Fibroblast of peridontal ligament (primary cell): ENCODE data around the gene PDHX.
A peak's percentile ranks its signal among the peaks of the same experiment; 100 is the strongest.

Source experiments
- DNase-seq: peaks from one replicate; pipeline ENCODE4 v3.0.0-alpha.2; 2010; ENCODE audit errors: extremely low read depth

The PDHX gene

DNA sequence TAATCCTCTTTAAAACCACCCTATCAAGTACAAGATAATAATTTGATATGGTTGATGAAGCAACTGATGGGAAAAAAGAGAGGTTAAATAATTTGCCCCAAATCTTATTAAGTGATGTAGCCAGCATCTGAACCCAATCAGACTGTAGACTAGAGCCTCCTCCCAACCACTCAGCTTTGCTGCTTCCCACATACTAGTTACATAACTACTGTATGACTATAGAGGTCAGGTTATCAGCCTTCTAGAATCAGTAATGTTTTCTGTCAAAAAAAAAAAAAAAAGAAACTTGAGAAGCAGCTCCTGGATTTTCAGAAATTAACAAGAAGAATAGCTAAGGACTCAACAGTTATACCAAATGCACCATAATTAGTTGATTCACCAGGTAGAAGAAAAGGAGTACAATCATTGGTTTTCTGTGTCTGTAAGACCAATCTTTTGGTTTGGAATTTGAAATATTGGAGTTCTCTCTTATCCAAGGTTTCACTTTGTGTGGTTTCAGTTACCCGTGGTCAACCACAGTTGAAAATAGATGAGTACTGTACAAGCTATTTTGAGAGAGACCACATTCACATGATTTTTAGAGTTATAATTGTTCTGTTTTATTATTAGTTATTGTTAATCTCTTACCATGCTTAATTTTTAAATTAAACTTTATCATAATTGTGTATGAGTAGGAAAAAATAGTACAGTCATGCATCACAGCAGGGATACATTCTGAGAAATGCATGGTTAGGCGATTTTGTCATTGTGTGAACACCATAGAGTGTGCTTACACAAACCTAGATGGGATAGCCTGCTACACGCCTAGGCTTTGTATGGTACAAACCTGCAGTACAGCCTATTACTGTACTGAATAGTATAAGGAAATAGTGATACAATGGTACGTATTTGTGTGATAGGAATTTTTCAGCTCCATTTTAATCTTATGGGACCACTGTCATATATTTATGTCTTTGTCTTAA is 72.2 kb downstream of the PDHX start:
- DNase-seq: peak; percentile 75

DNA sequence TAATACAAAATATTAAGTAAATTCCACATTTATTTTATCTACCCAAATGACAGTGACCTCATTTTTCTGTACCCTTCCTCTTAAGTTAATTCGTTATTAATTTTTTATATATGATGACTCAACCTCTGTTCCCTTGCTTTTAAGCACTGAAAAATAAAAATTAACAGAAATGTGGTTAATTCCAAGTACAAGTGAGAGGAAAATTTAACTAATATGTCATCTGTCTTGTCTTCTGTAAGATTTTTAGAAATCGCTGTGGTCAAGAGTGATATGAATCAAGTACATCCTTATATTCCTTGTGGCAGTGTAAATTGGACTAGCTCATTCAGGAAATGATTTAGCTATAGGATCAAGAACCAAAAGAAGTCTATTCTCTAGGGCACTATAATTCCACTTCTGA is 74.5 kb downstream of the PDHX start:
- no peak for DNase-seq

DNA sequence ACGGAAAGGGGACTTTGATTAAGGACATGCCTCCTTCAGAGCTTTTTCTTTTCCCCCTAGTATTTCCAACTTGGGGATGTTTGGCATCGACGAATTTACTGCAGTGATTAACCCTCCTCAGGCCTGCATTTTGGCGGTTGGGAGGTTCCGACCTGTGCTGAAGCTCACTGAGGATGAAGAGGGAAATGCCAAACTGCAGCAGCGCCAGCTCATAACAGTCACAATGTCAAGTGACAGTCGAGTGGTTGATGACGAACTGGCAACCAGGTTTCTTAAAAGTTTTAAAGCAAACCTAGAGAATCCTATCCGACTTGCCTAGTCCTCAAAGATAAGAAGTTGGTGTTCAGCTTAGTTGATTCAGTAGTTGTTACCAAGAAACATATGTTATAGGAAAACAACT is 78.4 kb downstream of the PDHX start:
- no peak for DNase-seq

DNA sequence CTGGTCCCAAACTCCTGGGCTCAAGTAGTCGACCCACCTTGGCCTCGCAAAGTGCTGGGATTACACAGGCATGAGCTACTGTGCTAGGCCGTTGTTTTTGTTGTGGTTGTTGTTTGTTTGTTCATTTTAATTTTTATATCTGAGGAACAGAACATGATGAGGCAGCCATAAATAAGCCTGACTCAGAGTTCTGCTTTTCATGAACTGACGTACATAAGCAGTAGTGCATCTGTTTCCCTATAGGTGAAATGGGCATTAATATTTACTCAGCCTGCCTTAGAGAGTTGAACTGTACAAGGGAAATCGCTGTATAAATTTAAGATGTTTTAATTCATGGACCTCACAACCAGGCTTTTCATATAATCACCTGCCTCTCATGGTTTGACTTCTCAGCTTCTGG is 80.5 kb downstream of the PDHX start:
- no peak for DNase-seq

DNA sequence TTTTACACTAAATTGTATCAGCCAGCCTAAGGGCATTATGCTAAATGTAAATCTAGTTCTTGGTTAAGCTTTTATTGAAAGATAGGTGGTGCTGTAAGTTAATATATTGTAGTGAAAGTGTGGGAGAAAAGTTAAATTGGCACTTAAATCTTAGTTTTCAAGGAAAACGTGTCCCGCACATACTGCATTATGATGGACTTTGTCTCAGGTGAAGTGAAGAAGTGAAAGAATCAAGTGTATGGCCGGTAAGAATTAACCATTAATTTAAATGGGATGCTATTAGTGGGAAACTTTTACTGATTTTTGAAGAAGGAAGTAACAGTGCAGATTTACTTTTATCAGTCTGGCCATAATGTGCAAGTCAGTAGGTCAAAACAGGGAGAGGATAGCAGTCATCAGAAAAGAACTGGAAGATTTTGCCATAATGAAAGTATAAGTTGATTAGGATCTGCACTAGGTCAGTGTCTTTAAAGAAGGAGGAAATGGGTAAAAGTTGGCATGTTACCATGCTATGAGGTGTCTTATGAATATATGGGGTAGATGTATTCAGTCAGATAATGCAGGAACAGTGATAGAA is 81.6 kb downstream of the PDHX start:
- DNase-seq: peak; percentile 80

DNA sequence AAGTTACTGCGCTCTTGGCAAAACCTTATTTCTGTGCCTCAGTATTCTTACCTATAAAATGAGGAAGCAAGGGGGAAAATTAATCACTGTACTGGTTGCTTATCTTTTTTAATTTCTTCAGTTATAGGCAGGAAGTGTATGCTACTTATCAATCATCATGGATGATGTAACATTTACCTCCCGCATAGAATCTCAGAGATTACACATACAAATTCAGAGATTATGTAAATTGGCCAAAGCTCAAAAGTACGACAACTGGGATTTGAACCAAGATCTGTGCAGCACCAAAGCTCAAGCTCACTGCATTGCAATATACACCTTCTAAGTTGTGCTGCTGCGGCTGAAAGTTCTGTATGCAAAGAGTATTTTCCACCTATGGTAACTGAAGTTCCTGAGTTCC is 83.0 kb downstream of the PDHX start:
- DNase-seq: no peak

DNA sequence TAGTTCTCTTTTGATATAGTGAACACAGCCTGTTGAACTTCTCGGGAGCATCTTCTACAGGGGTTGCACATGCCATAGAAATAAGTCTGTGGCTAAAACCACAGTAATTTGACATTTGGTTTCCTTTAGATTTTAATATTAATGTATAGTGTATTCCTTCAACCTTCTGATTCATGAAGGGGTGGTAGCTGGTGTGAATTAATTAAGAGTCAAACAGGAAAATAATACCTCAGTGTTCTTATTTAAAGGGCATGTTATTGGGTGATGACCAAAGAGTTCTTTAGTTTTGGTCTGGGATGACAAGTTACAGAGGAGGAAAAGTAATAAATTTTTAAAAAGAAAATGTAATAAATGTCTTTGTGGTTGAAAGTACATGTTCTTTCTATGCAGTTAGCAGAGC is 86.8 kb downstream of the PDHX start:
- no peak for DNase-seq

DNA sequence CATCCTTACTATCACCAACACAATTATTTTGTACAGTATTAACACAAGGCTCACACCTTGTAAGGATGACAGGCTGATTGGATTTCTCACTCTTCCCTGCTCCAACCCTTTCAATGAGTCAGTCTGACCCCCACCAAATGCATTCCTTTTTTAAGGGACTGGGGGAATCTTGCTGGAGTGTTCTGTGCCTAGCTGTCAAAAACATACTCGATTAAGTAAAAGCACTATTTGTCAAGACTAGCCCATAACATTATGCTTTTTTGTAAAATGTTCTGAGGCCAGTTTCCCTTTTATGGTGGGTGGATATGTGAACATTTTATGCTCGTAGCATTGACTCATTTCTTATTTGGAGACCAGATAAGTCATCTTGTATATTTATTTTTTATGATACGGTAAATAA is 87.2 kb downstream of the PDHX start:
- no peak for DNase-seq

DNA sequence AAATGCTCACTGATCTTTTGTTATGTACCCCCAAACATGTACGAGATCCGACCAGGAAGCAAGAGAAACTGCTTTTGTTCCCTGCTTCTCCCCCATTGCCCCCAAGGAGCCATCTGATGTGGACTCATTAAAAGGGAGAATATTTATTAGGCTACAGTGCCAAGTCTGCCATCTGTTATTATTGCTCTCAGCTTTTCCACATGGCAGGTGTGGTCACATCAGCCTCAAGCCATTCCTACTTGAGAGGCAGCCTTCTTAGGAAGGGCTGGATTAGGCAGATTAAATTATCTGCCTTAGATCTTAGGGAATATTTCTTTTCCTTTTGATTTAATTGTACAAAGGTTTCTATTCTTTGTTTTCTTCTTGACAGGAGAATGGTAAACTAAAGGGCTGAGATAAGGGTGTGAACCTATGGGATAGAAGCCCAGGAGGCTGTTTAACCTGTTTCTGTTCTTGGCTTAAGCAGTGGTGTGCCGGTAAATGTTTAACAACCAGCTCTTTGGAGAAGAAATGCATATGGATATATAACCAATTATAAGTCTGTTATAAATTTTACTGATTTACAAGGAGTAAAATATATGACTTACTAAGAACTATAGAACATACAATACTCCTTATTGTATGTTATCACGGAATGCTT is 88.8 kb downstream of the PDHX start:
- DNase-seq: no peak

DNA sequence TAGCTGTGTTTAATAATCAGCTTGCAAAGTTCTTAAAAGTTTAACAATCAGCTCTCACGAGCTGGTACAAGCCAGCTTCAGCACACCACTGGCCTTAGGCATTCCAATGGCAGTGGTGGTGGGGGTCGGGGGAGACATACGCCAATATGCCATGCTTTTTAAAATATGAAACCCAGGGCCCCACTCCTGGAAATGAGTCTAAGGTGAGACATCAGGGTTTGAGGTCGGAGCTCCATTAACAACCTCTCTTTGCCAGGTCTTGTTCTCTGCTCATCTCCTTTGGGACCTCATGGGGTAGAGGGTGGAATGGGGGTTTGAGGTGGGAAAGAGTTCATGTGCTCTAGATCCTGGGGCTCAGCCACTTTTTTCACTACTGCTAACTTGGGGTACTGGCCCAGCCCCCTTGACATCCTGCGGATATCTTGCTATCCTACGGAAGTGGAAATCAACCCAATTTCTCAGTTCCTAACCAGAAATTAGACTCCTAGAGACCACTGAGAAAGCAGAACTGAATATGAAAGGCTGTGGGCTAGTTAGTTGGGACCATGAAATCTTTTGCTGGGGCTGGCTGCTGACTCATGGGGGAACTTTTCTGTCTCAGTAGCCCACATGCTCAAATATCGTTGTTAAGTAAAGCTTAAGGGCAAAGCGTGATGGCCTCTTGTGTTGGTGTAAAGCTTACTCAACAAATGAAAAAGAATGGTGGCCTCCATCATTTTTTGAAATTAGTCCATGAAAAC is 90.1 kb downstream of the PDHX start:
- no peak for DNase-seq

DNA sequence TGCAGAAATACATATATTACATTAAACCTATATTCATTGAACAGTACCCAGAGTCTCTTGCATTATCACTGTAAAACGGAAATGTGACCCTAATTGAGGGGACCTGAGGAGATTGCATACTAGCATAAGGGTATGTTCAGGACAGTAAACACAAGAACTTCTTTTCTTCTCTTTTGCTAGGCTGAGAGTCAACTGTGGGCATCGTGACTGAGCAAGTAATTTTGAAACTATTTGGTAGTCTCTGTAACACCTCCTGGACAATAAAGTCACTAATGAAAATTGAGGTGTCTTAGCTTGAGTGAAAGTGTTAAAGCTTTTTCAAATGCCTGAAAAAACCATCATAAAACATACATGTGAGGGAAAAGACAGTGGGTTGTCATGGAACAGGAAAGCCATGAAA is 90.9 kb downstream of the PDHX start:
- no peak for DNase-seq

DNA sequence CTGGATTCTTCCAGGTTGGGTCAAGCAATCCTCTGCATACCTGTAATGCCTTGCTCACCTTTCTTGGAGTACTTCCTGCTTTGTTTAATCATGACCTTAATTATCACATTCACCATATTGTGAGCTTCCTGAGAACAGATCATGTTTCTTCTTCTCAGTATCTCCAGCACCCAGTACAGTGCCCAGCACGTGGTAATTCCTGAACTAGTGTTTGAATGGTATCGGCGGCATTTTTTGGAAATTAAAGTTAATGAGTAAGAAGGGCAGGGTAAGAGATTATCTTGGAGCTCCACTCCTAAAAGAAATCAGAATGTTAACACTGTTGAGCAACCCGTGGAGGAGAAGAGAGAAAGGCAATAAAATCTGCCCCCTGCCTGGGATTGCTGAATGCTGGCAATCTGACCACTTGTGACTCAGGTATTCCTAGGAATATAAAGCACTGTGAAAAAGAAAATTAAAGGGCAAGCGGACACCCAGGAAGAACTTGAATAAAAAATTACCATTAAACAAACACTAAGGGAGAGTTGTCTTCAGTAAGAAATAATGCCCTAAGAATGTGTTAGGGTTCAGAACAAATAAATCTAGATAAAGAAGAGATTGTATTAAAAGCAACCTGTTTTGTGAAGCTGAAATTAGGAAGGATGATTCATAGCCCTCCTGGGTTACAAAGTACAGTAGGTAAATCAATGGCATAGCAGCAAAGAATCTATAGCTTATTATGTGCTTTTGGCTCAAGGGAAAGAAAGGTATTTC is 92.9 kb downstream of the PDHX start:
- peak; percentile 71 for DNase-seq

DNA sequence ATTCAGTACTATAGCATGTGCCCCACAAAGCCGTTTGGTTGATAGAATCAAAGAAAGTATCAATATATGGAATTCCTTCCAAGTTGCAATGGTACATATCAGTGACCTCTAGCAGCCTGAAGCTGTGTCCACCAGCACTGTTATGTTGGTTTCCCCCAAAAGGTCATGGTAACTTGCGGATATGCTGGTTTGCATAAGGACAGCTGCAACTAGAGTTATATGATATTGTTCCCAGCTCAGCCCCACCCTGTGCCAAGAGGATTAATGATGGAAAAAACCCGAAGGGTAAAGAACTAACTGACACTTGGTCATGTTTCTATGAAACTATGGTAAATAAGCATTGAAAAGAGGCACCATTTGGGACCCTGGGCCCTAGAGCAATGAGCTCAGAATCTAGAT is 93.5 kb downstream of the PDHX start:
- DNase-seq: no peak

DNA sequence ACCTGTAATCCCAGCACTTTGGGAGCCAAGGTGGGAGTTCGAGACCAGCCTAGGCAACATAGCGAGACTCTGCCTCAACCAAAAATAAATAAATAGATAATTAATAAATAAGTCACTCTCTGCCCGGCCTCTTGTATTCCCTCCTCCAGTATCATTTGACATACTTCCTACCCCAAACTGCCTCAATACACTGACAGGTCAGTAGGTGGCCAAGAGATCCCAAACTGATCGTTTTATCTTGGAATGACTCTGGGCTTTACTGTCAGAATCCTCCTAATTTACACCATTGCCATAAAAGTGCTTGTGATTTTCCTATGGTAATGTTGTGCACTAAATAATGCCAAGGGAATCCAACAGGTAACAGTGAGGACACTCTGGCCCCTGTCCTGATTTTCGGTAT is 94.2 kb downstream of the PDHX start:
- DNase-seq: no peak

DNA sequence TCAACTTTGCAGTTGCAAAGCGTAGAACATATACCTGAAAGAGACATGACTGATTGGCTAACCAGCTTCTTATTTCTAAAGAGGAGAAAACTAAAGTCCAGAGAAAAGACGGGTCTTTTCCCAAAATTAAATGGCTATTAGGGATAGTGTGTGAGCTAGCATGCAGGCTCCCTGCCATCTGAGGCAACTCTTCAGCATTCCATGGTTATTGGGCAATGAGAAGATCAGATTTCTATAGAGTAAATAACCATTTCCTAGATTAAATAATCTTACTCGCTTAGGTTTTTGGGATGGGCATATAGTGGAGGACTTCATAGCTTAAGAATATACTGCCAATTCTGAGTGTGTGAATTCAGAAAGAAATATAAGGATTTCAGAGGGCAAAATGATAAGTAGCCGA is 95.0 kb downstream of the PDHX start:
- DNase-seq: peak; percentile 88

DNA sequence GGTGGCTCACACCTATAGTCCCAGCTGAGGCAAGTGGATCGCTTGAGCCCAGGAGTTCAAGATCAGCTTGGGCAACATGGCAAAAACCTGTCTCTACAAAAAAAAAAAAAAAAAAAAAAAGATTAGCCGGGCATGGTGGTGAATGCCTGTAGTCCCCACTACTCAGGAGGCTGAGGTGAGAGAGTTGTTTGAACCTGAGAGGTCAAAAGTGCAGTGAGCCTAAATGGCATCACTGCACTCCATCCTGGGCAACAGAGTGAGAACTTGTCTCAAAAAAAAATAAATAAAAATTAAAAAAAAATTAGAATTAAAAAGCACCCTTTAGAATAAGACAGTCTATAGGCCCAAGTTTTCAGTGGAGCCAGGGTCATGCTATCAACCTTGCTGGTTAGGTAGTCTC is 95.5 kb downstream of the PDHX start:
- no peak for DNase-seq

DNA sequence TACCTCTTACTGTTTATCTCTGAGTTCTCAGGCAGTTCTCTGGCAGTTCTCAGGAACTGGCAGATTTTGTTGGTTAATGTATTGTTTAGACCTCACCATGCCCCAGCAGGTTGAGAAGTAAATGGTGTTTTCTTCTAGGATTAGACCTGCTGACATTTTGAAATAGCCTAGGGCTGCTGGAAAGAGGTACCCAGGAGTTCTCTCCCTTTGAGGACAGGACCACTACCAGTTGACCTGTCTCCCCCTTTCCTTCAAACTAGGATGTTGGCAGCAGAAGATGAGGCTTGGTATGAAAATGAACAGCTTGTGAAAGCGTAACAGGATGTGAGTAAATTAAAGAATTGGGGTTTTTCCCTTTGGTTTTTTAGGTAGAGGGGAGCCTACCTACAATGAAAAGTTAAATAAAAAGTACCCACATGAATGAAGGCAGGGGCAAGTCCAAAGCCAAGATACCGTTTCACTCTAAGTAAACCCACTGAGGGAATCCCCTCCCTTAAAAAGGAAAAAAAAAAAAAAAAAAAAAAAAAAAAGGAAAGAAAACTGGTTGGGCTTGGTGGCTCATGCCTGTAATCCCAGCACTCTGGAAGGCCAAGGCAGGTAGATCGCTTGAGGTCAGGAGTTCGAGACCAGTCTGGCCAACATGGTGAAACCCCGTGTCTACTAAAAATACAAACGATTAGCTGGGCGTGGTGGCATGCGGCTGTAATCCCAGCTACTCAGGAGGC is 96.2 kb downstream of the PDHX start:
- DNase-seq: no peak

DNA sequence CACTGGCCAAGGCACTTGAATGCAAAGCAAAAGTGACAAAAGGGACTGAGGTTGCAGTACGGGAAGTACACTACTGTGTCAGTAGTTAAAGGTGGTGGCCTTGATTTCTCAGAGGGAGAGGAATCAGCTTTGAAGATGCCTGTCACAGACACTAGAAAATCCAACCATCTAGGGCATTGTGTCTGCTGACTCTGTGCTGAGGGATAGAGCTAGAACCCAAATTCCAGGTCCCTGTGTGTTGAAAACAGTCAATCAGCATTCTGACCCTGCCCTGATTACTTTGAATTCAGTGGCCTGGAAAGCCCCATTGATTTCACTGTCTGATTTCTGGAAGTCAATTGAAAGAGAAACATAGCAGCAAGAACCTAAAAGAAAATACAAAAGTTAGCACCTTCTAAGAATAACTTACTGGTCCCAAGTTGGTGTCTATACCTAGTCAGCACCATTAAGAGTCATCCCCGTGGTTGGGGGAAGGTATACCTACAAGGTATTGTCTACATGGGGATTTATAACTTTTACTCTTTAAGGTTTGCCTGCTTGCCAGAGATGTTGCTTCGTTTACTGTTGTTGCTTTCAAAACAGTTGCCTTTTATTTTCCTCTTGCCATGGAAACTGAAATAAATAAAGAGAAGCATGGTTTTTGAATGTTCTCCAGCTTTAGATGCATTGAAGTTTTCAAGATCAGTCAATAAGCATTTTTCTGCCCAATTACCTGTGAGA is 97.3 kb downstream of the PDHX start:
- DNase-seq: peak; percentile 64

DNA sequence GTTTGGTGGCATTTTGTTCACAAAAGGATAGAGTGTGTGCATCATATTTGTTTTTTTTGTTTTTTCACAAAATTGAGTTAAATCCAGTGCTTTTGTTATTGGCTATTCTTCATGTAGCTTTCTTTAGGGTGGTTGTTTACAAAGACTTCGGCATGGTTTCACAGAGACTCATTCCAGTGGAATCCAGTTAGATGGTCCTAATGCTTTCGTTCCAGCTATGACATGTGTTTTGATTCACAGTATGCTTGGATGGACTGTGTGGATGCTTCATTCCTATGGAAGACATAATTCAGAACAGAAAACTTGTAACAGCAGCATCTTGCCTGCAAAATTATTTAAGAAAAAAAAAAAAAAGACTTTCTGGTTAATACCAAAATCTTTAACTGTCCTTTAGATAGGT is 97.9 kb downstream of the PDHX start:
- DNase-seq: peak; percentile 99
